NT2/D1 (cell line): ENCODE results near the gene RBMS1.
"Not testable (repeated sequence)": the region's sequence is repeated elsewhere in the genome, so short reads cannot be mapped to it uniquely, and the experiment has no call there.

ENCODE experiments used
- YY1 ChIP-seq: IDR thresholded peaks from 2 replicates; pipeline ENCODE4 v1.6.1; 2011; ENCODE audit not compliant: insufficient read length, insufficient read depth
- ZNF274 ChIP-seq: IDR thresholded peaks from 2 replicates; pipeline ENCODE4 v1.6.1; 2011; ENCODE audit warnings: mild to moderate bottlenecking, low read depth, low read length

DNA sequence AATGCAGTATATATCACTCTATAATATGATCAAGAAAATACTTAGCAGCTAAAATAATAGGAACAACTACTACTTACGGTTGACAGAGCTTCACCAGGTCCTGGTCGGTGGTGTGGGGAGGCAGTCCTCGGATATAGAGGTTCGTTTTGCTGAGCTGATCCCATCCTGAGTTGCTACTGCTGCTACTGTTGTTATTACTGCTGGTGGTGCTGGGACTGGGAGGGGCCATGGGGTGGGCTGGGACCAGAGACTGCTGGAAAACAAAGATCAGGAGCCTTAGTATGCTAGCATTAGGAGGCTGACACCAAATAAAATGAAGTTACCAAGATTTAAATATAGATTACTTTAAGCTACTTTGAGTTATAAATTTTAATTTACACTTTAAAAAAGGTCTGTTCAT lies 126.5 kb downstream of the RBMS1 start:
- TF ChIP-seq ZNF274, YY1: not testable (repeated sequence)
